NCI-H748 treated with DMSO at 0.1 percent for 48 hours (cell line): ENCODE data around the gene ST8SIA6.

Experiments used
- DNase-seq: peaks from one replicate; lab custom pipeline; 2025; lab: John Stamatoyannopoulos, UW

Gene ST8SIA6

DNA sequence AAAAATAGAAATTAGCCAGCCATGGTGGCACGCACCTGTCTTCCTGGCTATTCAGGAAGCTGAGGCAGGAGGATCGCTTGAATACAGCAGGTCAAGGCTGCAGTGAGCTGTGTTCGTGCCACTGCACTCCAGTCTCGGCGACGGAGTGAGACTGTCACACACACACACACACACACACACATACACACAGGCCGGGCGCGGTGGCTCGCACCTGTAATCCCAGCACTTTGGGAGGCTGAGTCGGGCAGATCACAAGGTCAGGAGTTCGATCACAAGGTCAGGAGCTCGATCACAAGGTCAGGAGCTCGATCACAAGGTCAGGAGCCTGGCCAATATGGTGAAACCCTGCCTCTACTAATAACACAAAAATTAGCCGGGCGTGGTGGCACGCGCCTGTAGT is 68.4 kb downstream of the ST8SIA6 start:
- DNase-seq, result no peak

DNA sequence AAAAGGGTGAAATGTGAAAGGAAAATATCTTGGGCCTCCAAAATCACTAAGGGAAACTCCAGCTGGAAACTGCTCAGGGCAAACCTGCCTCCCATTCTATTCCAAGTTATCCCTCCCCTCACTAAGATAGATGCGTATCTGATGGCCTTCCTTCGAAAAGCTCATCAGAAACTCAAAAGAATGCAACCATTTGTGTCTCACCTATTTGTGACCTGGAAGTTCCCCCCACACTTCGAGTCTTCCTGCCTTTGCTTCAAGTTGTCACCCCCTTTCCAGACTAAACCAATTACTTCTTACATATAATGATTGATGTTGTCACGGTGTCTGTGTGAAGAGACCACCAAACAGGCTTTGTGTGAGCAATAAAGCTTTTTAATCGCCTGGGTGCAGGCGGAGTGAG is 69.3 kb downstream of the ST8SIA6 start:
- DNase-seq, result no peak

DNA sequence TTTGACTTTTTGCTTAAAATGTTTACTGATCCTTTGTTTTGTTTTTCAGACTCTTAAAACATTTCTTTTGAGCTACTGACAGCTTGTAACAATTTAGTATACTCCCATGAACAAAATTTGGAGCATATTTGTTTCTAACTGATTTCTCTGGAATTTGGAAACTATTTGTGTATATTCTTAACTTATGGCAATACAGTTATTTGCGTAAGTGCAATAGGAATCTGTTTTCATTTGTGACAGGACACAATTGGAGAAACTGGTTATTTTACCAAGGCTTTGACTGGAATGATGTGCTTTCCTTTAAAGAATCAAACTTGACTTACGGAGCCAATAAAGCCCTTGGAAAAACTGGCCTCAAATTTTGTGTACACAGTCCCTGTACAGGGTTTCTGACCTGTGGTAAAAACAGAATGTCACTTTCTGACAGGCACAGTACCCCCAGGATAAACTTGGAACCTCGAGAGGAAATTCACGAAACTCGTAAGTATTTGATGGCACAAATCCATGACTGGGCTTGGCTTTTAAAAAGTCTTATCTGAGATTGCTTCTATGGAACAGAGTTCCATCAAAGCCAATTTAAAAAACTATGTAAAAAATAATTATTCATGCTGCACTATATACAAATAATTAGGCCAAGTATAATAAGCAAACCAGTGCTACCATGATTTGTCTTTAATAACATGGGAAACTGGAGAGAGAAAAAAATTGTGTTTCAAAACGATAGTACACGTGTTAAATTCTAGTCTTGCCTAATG is 70.4 kb downstream of the ST8SIA6 start:
- no peak for DNase-seq

DNA sequence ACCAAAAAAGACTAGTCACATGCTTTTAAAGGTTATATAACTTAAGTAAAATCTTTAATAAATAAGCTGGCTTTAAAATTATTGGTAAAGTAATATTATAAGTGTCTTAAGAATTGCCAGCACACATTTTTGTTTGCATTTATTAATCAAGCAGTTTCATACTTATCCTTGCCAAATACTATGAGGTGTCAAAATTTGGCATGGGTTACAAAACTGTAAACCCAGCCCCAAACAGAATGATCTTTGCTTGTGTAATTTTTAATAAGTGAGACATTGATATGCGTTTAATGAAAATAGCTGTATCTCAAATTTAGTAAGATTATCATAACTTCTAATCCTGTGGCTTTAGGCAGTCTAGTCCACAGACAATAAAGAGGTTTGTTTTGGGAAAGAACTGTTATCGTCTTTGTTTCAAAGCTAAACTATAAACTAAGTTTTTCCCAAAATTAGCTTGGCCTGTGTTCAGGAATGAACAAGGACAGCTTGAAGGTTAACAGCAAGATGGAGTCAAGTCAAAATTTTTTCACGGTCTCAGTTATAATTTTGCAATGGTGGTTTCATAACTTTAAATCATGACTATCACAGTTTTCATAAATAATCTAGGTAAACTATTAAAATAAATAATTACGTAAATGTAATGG is 72.8 kb downstream of the ST8SIA6 start:
- DNase-seq, result no peak

DNA sequence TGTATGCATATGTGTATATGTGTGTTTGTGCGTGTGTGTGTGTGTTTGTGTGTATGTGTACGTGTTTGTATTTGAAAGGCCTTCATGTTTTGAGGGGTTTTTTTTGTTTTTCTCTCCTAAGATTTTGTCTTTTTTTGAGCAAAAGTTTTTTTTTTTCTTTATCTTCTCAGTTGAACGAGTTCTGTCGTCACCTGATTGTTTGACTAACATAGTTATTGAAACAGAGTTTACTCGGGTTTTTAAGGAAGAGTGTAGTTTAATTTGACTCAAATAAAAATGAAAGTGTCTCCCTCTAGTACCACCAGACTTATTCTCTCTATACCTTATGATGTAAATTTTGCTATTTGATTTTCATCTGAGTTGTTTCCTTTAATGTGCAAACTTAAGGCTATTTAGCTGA is 73.5 kb downstream of the ST8SIA6 start:
- no peak for DNase-seq

DNA sequence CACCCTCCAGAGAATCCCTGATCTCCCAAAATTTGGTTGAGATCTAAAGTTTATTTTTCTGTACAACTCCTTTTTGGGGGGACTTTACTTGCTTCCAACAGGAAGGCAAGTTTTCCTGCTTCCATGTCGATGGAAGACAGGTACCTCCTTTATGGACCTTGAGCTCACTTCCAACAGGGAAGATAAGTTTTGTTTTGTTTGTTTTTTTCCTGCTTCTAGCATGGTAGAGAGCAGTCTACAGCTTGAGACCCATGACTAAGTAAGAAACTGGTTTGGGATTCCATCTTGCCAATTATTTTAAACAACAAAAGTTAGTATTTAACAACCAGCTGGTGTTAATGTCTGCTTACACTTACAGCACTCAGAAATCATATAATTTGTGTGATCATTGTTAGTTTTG is 74.4 kb downstream of the ST8SIA6 start:
- DNase-seq, result no peak

DNA sequence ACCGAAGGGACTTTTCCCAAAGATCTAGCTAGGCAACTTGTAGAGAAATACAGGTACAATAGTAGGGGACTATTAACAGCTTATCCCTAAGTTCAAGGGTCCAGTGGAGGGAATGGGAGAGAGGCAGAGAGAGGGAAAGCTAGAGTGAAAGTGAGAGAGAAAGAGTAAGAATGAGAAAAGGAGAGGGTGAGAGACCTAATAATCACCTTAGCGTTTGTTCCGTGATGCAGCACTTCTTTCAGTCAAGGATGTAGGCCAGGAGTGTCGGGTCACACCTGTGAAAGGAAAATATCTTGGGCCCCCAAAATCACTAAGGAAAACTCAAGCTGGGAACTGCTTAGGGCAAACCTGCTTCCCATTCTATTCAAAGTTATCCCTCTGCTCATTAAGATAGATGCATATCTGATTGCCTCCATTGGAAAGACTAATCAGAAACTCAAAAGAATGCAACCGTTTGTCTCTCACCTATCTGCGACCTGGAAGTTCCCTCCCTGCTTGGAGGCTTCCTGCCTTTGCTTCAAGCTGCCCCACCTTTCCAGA is 75.2 kb downstream of the ST8SIA6 start:
- no peak for DNase-seq

DNA sequence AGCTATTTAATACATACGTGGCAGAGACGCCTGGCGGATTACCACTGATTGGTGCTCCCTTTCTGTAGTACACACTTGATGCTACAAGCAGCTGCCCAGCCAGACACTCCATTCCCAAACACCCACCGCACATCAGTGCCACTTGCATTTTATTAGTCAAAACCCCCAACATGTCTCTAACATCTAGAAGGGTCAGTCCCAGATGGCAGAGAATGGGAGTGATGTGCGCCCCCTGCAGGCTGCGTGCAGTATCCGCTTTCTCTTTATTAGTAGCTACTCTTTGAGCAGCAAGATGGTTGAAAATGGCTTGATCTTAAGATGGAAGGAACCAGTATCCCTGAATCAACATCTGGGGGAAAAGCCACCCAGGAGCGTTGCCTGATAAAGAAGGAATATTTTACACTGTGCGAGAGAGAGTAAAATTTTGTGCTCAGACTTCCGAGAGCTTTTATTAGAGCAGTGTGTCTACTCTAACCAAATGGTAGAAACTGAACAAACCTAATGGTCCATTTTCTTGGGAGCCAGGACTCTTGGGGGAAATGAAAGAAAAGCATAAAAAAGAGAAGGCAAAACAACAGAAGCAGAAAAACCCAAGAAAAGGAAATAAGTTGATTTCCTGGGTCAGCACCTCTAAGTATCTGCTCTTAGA is 78.3 kb downstream of the ST8SIA6 start:
- DNase-seq, result no peak

DNA sequence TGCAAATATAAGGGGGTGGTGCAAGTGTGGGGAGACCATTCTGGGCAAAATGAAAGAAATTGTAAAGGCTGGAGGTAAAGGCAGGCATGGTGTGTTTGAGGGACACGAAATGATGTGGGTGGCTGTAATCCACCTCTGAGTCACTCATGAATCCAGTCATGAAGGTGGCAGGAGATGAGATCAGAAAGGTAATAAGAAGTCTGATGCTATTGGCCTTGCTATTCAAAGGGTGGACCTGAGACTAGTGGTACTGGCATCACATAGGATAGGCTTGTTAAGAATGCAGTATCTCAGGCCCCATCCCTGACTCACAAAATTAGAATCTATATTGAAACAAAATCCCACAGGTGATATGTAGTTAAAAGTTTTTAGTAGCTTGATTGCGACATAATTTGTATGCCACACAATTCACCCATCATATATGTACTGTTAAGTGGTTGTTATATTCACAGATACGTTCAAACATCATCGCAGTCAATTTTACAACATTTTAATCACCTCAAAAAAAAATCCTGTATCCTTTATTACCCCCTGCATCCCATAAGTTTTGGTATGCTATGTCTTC is 85.6 kb downstream of the ST8SIA6 start:
- no peak for DNase-seq

DNA sequence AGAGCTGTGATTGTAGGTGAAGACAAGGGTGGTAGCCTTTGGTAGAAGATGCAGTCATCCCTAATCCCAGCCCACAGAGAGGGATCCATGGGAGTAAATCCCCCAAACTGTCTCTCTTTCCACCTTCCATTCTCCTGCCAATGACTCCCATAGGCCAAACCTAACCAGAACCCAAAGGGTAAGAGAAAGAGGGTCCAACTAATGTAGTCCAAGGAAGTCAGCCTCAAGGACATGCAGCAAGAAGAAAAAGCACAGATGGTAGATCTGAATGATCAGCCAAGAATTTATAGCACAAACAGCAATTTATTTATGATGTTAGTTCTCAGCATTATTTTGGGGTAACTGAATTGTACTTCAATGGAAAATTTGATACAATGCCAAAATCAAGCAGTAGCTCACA is 87.7 kb downstream of the ST8SIA6 start:
- DNase-seq, result no peak

DNA sequence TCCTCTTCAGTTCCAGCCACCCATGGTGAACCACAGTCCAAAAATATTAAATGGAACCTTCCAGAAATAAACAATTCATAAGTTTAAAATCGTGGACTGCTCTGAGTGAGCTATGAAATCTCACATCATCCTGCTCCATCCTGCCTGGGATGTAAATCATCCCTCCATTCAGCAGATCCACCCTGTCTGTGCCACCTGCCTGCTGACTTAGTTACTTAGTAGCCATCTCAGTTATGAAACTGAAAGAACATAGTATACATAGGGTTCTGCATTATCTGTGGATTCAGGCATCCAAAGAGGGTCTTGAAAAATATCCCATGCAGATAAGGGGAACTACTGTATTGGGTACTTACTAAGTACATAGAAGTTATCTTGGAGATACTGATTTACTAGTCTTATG is 89.0 kb downstream of the ST8SIA6 start:
- no peak for DNase-seq

DNA sequence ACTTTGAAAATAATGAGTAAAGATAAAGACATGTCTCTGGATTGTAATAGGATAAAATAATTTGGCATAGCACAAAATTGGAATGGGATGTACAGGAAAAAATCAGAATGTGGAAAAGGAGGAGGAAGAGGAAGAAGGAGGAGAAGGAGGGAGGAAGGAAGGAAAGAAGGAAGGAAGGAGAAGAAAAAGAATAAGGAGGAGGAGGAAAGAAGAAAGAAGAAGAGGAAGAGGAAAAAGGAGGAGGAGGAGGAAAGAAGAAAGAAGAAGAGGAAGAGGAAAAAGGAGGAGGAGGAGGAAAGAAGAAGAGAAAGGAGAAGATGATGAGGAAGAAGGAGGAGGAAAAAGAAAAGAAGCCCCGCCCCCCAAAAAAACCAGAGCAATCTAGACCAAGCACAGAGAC is 95.9 kb downstream of the ST8SIA6 start:
- no peak for DNase-seq

DNA sequence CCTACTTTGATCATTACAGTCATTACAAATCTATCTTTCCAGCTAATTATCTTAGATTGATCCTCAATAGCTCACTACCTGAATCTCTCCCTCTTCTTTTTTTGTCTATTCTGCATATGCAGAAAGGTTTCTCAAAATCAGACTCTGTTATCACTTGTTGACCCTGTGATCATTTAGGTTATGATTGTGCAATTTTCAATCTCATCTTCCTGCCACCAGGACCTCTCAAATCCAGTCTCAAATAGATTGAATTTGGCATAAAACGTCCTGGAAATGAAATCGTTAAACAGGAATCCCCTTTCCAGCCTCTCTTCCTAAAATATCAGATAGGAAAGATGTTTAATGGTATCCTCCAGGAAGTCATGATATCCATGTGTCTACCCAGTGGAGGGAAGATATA is 96.6 kb downstream of the ST8SIA6 start:
- no peak for DNase-seq

DNA sequence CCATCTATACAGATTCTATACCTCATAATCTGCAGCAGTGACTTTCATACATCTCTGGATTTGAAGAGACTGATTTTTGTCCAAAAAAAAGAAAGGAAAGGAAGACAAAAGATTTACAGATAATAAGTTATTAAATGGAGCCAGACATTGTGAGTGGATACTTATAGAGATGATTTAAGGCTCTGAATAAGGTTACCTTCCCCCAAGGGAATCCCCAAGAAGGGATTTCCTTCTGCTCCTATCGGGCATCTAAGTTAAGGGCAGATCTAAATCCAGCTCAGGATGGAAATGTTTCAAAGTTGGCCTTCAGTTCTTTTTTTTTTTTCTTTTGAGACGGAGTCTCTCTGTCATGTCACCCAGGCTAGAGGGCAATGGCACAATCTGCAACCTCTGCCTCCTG is 97.6 kb downstream of the ST8SIA6 start:
- DNase-seq, result no peak

DNA sequence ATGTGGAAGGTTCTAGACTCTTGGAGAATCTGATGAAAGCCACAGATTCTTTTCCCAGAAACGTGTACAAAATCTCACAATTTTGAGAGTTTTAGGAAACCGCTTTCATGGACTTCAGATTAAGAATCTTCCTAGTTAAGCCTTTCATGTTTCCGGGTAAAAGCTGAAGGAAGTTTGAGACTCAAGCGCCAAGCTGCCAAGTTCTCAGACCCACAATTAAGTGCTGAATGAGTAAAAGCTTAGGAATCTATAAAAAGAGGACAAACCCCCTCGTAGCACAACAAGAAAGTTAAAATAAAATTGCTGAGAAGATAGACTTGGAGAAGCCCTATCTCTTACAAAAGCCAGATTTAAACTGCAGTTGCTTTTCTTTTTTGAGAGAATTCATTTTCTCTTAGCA is 99.6 kb downstream of the ST8SIA6 start:
- no peak for DNase-seq

DNA sequence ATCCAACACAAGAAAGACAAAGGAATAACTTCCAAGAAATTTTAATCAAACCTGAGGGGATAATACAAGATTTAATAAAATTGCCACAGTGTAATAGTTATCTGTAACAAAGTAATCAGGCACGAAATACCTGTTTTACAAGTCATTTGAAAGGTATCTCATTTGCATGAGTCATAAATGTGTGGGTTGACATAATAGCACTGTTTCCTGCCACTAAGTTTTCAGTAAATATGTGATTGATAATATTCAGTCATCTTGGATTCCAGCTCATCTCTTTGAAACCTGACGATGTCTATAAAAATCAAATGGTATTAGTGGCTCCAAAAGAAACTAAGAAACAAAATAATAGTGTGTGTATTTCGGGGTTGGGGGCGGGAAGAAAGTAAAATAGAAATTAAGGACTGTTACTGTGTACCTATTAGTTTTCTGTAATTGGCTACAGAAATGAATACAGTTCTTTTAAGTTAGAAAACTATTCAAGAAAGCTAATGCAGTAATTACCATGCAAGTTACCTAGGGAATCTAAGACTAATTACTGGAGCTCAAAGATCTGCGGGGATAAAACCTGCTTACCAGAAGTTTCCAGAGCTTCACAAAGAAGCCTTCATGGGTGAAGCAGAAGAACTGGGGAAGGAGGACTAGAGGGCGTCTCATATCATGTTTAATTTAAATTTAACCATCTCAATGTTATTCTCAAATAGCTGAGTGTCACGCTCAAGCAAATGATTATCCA is 100.7 kb downstream of the ST8SIA6 start:
- DNase-seq, result no peak

DNA sequence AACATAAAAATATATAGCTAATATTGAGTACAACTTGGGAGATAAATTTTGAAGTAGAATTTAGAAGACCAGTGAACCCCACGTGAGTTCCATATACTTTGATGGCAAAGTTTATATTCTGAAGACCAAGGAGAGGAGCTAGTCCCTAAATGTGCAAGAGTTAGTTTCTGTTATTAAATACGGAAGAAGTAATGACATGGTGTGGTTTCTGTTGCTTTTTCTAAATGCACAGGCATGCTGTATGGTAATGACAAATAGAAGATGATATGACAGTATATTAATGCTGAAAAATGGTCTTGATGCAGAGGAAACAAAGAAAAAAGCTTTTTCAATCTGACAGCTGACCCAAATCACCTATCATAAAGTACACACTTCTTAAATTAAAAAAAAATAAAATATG is 101.8 kb downstream of the ST8SIA6 start:
- DNase-seq, result no peak

DNA sequence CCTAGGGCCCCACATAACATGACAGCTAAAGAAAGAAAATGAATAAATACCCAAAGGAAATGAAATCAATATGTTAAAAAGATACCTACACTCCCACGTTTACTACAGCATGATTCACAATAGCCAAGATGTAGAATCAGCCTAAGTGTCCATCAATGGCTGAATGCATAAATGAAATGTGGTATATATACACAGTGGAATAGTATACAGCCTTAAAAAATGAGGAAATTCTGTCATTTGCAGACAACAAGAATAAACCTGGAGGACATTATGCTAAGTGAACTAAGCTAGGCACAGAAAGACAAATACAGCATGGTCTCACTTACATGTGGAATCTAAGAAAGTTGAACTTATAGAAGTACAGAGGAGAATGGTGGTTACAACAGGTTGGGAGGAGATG is 102.9 kb downstream of the ST8SIA6 start:
- DNase-seq, result no peak

DNA sequence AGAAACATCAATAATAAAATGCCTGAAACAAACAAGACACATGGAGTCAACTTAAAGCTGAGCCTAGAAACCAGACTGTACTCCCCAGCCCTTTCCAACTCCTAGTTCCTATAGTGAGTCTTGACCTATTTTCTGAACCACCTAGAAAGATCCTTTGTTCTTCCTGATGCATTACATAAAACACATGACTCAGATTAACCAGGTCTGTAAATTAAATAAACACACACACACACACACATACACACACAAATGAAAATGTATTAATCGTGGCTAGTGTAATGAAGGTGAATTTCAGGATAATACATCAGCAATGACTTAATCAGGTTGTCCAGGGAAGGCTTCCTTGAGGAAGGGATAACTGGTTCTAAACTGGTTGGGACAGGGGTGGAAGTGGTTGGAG is 104.7 kb downstream of the ST8SIA6 start:
- DNase-seq, result no peak

DNA sequence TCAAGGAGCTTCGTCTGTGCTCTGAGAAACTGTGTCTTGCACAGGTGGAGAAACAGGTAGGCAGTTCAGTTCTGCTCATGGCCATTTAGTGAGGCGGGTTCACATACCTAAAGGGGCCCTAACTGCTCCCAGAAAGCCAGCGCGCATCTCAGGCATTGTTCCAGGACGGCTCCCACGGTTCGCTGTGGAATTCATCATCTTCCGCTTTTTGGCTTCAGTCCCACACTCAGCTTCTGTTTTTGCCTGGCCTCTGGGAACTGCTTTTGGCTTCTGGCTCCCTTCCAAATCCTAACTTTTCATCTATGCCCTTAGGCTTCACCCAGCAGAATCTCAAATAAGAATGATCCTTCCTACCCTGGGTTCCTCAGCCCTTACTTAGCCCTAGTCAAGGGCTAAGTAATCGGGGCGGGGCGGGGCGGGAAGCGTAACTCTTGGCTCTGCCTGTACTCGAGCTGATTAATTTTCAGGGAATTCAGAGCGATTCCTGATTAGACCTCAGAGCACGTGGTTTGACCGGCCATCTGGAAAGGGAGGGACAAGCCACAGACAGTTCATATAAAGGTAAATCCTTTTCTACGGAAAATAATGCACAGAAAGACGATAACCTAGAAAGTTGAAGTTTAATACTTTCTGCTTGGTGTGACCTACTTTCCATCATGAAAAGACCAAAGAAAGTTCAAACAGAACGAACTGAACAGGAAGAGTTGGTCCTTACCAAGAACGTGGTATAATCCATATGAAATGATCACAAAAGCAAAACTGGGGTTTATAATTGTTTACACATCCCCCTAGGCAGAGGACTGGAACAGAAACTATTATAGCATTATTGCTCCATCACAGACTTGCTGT is 105.7 kb downstream of the ST8SIA6 start:
- DNase-seq, result no peak

DNA sequence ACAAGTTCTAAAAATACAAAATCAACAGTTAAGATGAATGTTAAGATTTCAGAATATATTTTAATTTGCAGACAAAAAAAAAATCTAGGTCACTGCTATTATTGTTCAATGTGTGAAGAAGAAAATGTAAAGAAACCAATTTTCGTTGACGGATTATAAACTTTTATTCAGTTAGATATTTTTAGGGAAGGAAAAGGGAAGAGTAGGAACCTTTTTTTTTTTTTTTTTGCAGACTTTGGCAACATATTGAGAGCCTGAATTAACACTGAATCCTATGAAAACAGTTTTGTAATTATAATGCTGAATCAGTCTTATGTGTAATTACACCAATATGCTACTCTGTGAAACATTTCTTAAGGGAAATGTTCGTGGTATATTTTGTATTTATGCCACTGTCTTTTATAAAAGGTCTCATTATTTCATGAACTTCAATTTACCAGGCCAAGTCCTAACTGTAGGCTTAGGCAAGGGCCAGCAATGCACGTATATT is 106.3 kb downstream of the ST8SIA6 start:
- no peak for DNase-seq
